IMR-90 (cell line): Measurements from ENCODE around the gene FAM193B.

Experiments used
- BHLHE40 ChIP-seq: fragments of 150-350 bp; IDR thresholded peaks from 2 replicates; pipeline ENCODE4 v1.6.1; 2016; ENCODE audit warnings: mild to moderate bottlenecking, low read depth, low read length
- CTCF ChIP-seq: conservative IDR thresholded peaks from 2 replicates; pipeline ENCODE4 v1.5.1; 2012; ENCODE audit warnings: mild to moderate bottlenecking, low read depth, low read length, improper control_type of control experiment
- POLR2A ChIP-seq: IDR thresholded peaks from 2 replicates; pipeline ENCODE4 v1.6.1; 2012; ENCODE audit warnings: mild to moderate bottlenecking, low read depth, low read length
- RFX5 ChIP-seq: IDR thresholded peaks from 2 replicates; pipeline ENCODE4 v1.8.0; 2012; ENCODE audit warnings: low read depth, mild to moderate bottlenecking, low read length, moderate library complexity
- SMC3 ChIP-seq: fragments of 150-350 bp; IDR thresholded peaks from 2 replicates; pipeline ENCODE4 v1.6.1; 2016; ENCODE audit warnings: low read depth, mild to moderate bottlenecking, antibody characterized with exemption, low read length, moderate library complexity

- TF ChIP-seq CTCF (no peak), RFX5 (no peak), POLR2A (no peak), SMC3 (no peak), BHLHE40 (no peak)
Measured at GRCh38 chr5:177553671-177554429, 513 bp downstream of the FAM193B start.
